A549 (cell line): ENCODE measurements around the gene KCNQ2.

Experiments
- CTCF ChIP-seq: fragments of >200 bp; sonication (Bioruptor Twin); formaldehyde crosslinking; IDR thresholded peaks from 3 replicates; pipeline ENCODE4 v1.5.1; 2016
- JUNB ChIP-seq: fragments of >200 bp; sonication (Bioruptor Twin); formaldehyde crosslinking; IDR thresholded peaks from 2 replicates; pipeline ENCODE4 v1.6.1; 2016
- MAX ChIP-seq: IDR thresholded peaks from 2 replicates; pipeline ENCODE4 v1.6.1; 2012
- MYC ChIP-seq: IDR thresholded peaks from 2 replicates; pipeline ENCODE4 v1.6.1; 2012; ENCODE audit warnings: mild to moderate bottlenecking, inconsistent platforms, low read length, improper control_type of control experiment, borderline replicate concordance
- NR3C1 ChIP-seq: fragments of >200 bp; sonication (Bioruptor Twin); formaldehyde crosslinking; IDR thresholded peaks from 3 replicates; pipeline ENCODE4 v1.6.1; 2017
- POLR2A ChIP-seq: IDR thresholded peaks from 2 replicates; pipeline ENCODE4 v1.6.1; 2012; ENCODE audit warnings: mild to moderate bottlenecking, low read length
- RARB ChIP-seq: fragments of 250-450 bp; sonication (Bioruptor Pico); IDR thresholded peaks from 2 replicates; pipeline ENCODE4 v1.8.0; 2021; ENCODE audit warnings: mild to moderate bottlenecking, moderate library complexity
- RNF2 ChIP-seq: fragments of 200-600 bp; sonication (generic); IDR thresholded peaks from 2 replicates; pipeline ENCODE4 v1.6.1; 2016; ENCODE audit warnings: low read depth, mild to moderate bottlenecking, antibody characterized with exemption, moderate library complexity, borderline replicate concordance

DNA sequence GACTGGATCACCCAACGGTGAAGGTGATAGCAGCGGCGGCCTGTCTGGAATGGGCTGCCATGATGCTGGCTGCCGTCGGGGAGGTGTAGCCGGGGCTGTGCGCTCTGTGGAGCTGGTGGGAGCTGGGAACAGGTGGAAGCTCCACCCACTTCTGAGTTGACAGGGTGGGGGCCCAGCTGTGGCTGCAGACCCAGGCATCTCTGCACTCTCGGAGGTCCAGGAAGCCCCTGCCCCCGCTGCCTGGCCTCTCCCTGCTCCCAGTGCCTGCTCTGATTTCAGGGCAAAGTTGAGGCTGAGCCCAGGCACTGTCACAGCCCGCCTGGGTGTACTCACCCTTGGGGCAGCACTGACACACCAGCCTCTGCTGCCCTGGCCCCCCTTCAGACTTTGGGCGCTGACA, 93.2 kb downstream of the KCNQ2 start:
- TF ChIP-seq CTCF (no peak), POLR2A (no peak), MYC (no peak), JUNB (no peak), NR3C1 (no peak), RNF2 (no peak), RARB (CRISPR knock-in tag) (no peak), MAX (no peak)
